ENCODE results near the gene DNAI1. TPM values are rescaled to one million over a fixed set of nuclear protein-coding genes. Genes with fewer than 3 reads are reported as not detected.
"Not testable (repeated sequence)": the region's sequence is repeated elsewhere in the genome, so short reads cannot be mapped to it uniquely, and the experiment has no call there.

Gene DNAI1
- total RNA-seq, 2 donors from 2014 or later, result not detected

DNA sequence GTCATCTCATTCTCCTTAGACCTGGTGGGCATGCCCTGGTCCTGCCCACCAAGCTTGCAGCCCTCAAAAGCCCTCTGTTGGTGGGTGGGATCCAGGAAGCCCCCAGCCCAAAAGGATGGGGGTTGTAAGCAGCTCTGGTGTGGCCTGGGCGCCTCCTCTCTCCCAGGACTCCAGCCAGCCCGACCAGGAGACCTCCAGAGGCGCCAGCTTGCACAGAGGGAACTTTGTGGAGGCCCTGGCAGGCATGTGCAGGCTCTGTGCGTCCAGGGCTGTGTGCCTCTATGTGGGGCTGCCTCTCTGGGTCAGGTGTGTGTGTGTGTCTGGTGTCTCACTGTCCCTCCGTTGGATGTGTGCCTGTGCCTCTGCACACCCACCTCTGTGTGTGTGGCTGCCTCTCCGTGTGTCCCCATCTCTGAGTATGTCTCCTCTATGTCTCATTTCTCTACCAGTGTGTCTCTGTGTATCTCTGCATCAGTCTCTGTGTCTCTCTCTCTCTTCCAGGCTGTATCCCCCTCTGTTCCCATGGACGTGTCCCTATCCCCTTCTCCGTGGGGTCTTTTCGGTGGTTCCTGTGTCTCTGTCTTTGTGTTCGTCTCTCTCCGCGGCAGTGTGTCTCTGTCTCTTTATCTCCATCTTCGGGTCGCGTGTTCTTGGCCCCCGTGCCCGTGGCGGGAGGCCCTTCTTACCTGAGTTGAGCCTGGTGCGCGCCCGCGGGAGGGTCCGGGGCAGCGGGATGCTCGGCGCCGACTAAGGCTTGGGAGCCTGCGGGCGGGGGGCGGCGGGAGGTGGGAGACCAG lies 63.7 kb downstream of the DNAI1 start:
- DNase-seq (ENCODE audit: low spot score) (no peak), ATAC-seq (ENCODE audit: insufficient number of reproducible peaks, low FRiP score, low read depth) (no peak)
- H3K27ac ChIP-seq, result no peak overlapping the region

DNA sequence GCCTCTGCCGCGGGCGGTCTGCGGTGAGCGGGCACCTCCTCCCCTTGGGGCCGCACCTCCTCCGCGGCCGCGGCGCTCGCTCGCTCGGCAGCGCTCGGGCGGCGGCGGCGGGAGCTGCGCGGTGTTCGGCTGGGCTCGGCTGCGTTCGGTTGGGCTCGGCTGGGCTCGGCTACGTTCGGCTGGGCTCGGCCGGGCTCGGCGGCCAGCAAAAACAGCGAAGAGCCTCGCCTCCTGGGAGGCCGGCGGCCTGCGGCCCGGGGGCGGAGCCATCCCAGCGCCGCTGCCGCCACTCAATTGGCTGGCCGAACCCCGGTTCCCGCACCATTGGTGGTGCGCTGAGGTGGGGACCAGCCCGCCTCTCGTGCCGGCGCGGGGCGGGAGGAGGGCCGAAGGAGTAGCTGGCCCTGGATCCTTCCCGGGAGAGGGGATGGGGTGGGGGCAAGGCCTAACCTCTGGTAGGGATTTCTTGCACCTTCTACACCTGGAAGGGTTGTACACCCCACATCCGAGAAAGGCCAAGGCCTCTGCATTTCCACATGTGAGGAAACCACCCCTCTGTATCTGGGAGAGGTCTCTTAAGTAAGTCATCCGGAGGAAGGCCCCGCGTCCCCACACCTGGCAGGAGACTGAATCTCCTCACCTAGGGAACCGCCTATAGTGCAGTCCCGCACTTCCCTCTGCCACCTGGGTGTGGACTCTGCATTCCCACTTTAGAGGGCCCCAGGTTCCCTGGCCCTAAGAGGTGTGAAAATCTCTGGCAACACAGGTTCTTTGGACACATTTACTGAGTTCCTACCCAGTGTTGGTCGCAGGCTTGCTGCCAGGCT lies 64.6 kb downstream of the DNAI1 start, which contains the start of gene ENHO:
Gene ENHO (minus strand): TSS at position 20 of the 827 bp plus-strand sequence. CDS start 1,295 bp downstream, outside the sequence.
- Histone ChIP-seq H3K36me3 (no peaks in the 10 kb centered on the region), H3K4me1 (ENCODE audit: control insufficient read depth in 1 of 2, low read depth in 2 of 2) (peaks cover 0 to 14% of the 10 kb centered on the region in 2 donors), H3K4me3 (peak within 1 kb of the TSS; percentile 80), H3K27me3 (replicated peaks; ENCODE audit: insufficient read depth) (no peaks in the 10 kb centered on the region), H3K27ac (no peak within 1 kb of the TSS), H3K9me3 (no peaks in the 10 kb centered on the region)
- TF ChIP-seq, protein P1, sequence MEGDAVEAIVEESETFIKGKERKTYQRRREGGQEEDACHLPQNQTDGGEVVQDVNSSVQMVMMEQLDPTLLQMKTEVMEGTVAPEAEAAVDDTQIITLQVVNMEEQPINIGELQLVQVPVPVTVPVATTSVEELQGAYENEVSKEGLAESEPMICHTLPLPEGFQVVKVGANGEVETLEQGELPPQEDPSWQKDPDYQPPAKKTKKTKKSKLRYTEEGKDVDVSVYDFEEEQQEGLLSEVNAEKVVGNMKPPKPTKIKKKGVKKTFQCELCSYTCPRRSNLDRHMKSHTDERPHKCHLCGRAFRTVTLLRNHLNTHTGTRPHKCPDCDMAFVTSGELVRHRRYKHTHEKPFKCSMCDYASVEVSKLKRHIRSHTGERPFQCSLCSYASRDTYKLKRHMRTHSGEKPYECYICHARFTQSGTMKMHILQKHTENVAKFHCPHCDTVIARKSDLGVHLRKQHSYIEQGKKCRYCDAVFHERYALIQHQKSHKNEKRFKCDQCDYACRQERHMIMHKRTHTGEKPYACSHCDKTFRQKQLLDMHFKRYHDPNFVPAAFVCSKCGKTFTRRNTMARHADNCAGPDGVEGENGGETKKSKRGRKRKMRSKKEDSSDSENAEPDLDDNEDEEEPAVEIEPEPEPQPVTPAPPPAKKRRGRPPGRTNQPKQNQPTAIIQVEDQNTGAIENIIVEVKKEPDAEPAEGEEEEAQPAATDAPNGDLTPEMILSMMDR (IDR thresholded peaks at IDR 0.05), result no peak
- DNase-seq (ENCODE audit: low spot score), result peak; percentile 28
- peak; percentile 96 for ATAC-seq (ENCODE audit: insufficient number of reproducible peaks, low FRiP score, low read depth)

More for the DNA sequence above, 63.7 kb downstream of the DNAI1 start:
- Histone ChIP-seq H3K36me3 (no peaks in the 10 kb centered on the region), H3K4me3 (peak overlapping the region; percentile 80), H3K27me3 (replicated peaks; ENCODE audit: insufficient read depth) (no peaks in the 10 kb centered on the region), H3K4me1 (ENCODE audit: control insufficient read depth in 1 of 2, low read depth in 2 of 2) (peaks cover 0 to 14% of the 10 kb centered on the region in 2 donors), H3K9me3 (no peaks in the 10 kb centered on the region)
- TF ChIP-seq, protein P1 (IDR thresholded peaks at IDR 0.05), result no peak

DNA sequence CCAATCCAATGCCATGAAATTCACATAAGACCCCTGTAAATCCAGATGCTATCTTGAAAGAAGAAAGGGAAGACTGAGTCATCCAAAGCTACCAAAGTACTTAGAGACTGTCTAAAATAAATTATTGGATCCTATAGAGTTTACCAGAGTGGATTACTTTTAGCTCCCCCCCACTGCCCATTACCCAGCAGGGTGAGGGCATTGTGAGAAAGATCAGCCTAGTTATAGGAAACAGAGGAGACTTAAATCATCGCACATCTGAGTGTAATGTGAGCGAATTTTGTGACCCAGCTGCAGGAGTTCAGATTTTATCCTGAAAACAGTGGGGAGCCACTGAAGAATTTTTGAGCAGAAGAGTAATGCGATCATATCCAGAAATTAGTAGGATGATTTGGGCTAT lies 65.7 kb downstream of the DNAI1 start:
- Histone ChIP-seq H3K4me3 (no peak overlapping the region), H3K27me3 (replicated peaks; ENCODE audit: insufficient read depth) (no peaks in the 10 kb centered on the region), H3K9me3 (no peaks in the 10 kb centered on the region), H3K36me3 (no peaks in the 10 kb centered on the region), H3K4me1 (ENCODE audit: control insufficient read depth in 1 of 2, low read depth in 2 of 2) (peaks cover 0 to 14% of the 10 kb centered on the region in 2 donors), H3K27ac (no peak overlapping the region)
- TF ChIP-seq, protein P1 (IDR thresholded peaks at IDR 0.05), result no peak
- DNase-seq (ENCODE audit: low spot score) (no peak), ATAC-seq (ENCODE audit: insufficient number of reproducible peaks, low FRiP score, low read depth) (no peak)

DNA sequence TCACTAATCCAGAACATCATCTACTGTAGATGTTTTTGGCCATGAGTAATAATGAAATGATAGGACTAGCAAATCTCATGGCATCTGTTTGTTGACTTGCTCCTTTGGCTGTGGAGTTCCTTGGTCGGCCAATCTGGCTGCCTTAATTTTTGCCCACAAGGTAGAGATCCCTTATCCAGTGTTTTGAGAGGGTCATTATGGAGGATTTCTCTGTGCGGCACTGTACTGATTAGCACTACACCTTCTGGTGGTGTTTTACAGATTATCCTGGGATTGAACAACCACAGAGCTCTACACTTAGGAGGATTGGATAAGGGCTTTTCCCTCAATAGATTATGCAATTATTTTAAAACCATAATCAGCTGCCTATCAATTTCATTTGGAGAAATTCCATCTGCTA lies 67.4 kb downstream of the DNAI1 start:
- Histone ChIP-seq H3K4me3 (no peak overlapping the region), H3K27me3 (replicated peaks; ENCODE audit: insufficient read depth) (no peaks in the 10 kb centered on the region), H3K4me1 (ENCODE audit: control insufficient read depth in 1 of 2, low read depth in 2 of 2) (peaks cover 0 to 14% of the 10 kb centered on the region in 2 donors), H3K36me3 (no peaks in the 10 kb centered on the region), H3K9me3 (no peaks in the 10 kb centered on the region), H3K27ac (no peak overlapping the region)
- no peak for ATAC-seq (ENCODE audit: insufficient number of reproducible peaks, low FRiP score, low read depth)
- no peak for DNase-seq (ENCODE audit: low spot score)
- TF ChIP-seq, protein P1 (IDR thresholded peaks at IDR 0.05), result no peak

DNA sequence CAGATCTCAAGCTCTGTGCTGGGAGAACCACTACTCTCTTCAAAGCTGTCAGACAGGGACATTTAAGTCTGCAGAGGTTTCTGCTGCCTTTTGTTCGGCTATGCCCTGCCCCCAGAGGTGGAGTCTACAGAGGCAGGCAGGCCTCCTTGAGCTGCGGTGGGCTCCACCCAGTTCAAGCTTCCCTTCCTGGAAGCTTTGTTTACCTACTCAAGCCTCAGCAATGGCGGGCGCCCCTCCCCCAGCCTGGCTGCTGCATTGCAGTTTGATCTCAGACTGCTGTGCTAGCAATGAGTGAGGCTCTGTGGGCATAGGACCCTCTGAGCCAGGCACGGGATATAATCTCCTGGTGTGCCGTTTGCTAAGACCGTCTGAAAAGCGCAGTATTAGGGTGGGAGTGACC lies 73.4 kb downstream of the DNAI1 start:
- not testable (repeated sequence) for DNase-seq (ENCODE audit: low spot score); H3K27ac ChIP-seq; ATAC-seq (ENCODE audit: insufficient number of reproducible peaks, low FRiP score, low read depth); H3K36me3 ChIP-seq; H3K4me1 ChIP-seq (ENCODE audit: control insufficient read depth in 1 of 2, low read depth in 2 of 2); H3K9me3 ChIP-seq; H3K27me3 ChIP-seq (replicated peaks; ENCODE audit: insufficient read depth); H3K4me3 ChIP-seq
